Right atrium auricular region (tissue), 2 donors: ENCODE data around the gene UBE2N. TPM values are rescaled to one million over a fixed set of nuclear protein-coding genes. Genes with fewer than 3 reads are reported as not detected.

Experiments
- DNase-seq: peaks from one replicate; pipeline ENCODE4 v3.0.0-alpha.2; 2019; ENCODE audit warnings: low spot score
- H3K27ac ChIP-seq, 2 donors: fragments of 200-600 bp; sonication (generic); 1 replicate in 1 of 2; 2 replicates in 1 of 2; pipeline ENCODE4 v1.5.1; 2016 to 2019
- H3K27me3 ChIP-seq, 2 donors: fragments of 200-600 bp; sonication (generic); one replicate each; pipeline versions ENCODE4 v1.5.1 to v1.6.0; 2017 to 2019
- H3K36me3 ChIP-seq: fragments of 200-600 bp; sonication (generic); one replicate; pipeline ENCODE4 v1.5.1; 2016
- H3K4me1 ChIP-seq, 2 donors: fragments of 200-600 bp; sonication (generic); one replicate each; pipeline versions ENCODE4 v1.5.1 to v1.6.0; 2017 to 2019
- H3K4me3 ChIP-seq, 2 donors: fragments of 200-600 bp; sonication (generic); 1 replicate in 1 of 2; 2 replicates in 1 of 2; pipeline ENCODE4 v1.5.1; 2017 to 2019; ENCODE audit warnings: mild to moderate bottlenecking in 1 of 2, moderate library complexity in 1 of 2
- H3K9me3 ChIP-seq, 2 donors: fragments of 200-600 bp; sonication (generic); one replicate each; pipeline ENCODE4 v1.5.1; 2019
- CTCF ChIP-seq, 2 donors: fragments of 200-600 bp; sonication (generic); IDR thresholded peaks; one replicate each; pipeline ENCODE4 v1.5.1; 2019; ENCODE audit warnings: antibody characterized with exemption in 2 of 2
- total RNA-seq, 2 donors: library from RNA; depleted of rRNA; stranded (reverse); fragments of >200 nt; gene quantifications; one replicate each; pipeline ENCODE4 v1.1.0, GENCODE V29; 2016

UBE2N gene
- total RNA-seq, 2 donors from 2014 or later = 30.2 to 41.5 TPM

GRCh38 chr12:93461503-93461902, 19.8 kb upstream of the UBE2N start:
- Histone ChIP-seq H3K4me1 (no peaks in the 10 kb centered on the region), H3K9me3 (no peaks in the 10 kb centered on the region), H3K27me3 (no peaks in the 10 kb centered on the region), H3K27ac (no peak overlapping the region), H3K4me3 (no peak overlapping the region), H3K36me3 (no peaks in the 10 kb centered on the region)
- DNase-seq = no peak
- TF ChIP-seq CTCF (IDR thresholded peaks at IDR 0.05) = no peak

- Histone ChIP-seq H3K27me3 (no peaks in the 10 kb centered on the region), H3K36me3 (no peaks in the 10 kb centered on the region), H3K4me1 (no peaks in the 10 kb centered on the region), H3K4me3 (no peak overlapping the region), H3K9me3 (no peaks in the 10 kb centered on the region), H3K27ac (no peak overlapping the region)
- no peak for DNase-seq
- TF ChIP-seq CTCF (IDR thresholded peaks at IDR 0.05) = no peak
Observed at GRCh38 chr12:93460902-93461301, 19.2 kb upstream of the UBE2N start.

- TF ChIP-seq CTCF (IDR thresholded peaks at IDR 0.05) = no peak
- no peaks in the 10 kb centered on the region for H3K9me3 ChIP-seq
- H3K4me3 ChIP-seq = no peak overlapping the region
- H3K36me3 ChIP-seq = no peaks in the 10 kb centered on the region
- no peaks in the 10 kb centered on the region for H3K27me3 ChIP-seq
- H3K27ac ChIP-seq = no peak overlapping the region
- DNase-seq = no peak
- no peaks in the 10 kb centered on the region for H3K4me1 ChIP-seq
Observed at GRCh38 chr12:93460003-93460402, 18.3 kb upstream of the UBE2N start.

GRCh38 chr12:93459097-93459496, 17.4 kb upstream of the UBE2N start:
- no peaks in the 10 kb centered on the region for H3K27me3 ChIP-seq
- H3K27ac ChIP-seq = no peak overlapping the region
- no peaks in the 10 kb centered on the region for H3K9me3 ChIP-seq
- DNase-seq = no peak
- no peak for TF ChIP-seq CTCF (IDR thresholded peaks at IDR 0.05)
- H3K4me1 ChIP-seq = no peaks in the 10 kb centered on the region
- H3K36me3 ChIP-seq = no peaks in the 10 kb centered on the region
- H3K4me3 ChIP-seq = no peak overlapping the region

GRCh38 chr12:93456077-93456476, 14.3 kb upstream of the UBE2N start:
- no peak for DNase-seq
- TF ChIP-seq CTCF (IDR thresholded peaks at IDR 0.05) = no peak
- Histone ChIP-seq H3K36me3 (no peaks in the 10 kb centered on the region), H3K4me1 (no peaks in the 10 kb centered on the region), H3K9me3 (no peaks in the 10 kb centered on the region), H3K27ac (no peak overlapping the region), H3K4me3 (no peak overlapping the region), H3K27me3 (no peaks in the 10 kb centered on the region)

- H3K27ac ChIP-seq = no peak overlapping the region
- H3K27me3 ChIP-seq = no peaks in the 10 kb centered on the region
- DNase-seq = no peak
- no peaks in the 10 kb centered on the region for H3K9me3 ChIP-seq
- H3K36me3 ChIP-seq = no peaks in the 10 kb centered on the region
- no peak for TF ChIP-seq CTCF (IDR thresholded peaks at IDR 0.05)
- no peak overlapping the region for H3K4me3 ChIP-seq
- no peaks in the 10 kb centered on the region for H3K4me1 ChIP-seq
Observed at GRCh38 chr12:93453633-93454032, 11.9 kb upstream of the UBE2N start.
